Measurements from ENCODE around the gene ARHGEF17. TPM values are rescaled to one million over a fixed set of nuclear protein-coding genes. Genes with fewer than 3 reads are reported as not detected.

The ARHGEF17 gene
- total RNA-seq, 1 donor from 2014 or later = 19.9 TPM

DNA sequence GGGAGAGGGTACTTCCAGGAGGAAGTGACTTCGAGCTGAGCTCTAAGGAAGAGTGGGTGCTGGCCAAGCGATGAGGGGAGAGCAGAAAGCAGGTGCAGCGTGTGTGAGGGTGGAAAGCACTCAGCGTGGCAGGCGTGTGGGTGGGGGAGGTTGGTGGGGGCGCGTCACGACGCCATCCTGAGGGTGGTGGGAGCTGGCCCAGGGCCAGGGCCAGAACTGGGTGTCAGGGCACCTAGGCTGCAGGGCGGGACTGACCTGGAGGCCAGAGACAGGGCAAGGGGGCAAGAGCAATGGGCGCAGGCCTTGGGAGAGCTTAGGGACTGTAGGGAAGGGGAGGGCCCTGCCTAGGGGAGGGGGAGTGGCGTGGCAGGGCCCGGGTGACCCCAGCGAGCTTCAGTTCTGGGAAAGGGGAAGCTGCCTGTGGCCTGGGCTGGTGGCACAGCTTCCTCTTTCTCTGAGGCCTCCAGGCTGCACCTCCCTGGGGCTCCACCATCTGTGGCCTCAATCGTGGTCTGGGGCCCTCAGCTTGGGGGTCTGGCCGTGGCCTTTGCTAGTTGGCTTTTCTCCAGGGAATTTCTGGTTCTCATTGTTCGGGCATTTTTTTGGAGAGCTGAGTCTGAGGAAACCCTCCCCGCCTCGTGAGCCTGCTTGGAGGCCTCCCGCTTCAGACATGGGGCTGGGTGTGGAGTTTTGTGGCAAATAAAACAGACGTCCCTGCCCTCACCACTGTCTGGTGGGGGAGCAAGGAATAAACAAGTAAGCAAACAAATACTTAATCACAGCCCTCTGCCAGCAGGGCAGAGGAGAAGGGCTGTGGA lies 77.0 kb downstream of the ARHGEF17 start:
- Mint-ChIP-seq H3K27me3 (ENCODE audit: insufficient read depth, low read depth) (peaks cover 11% of the 10 kb centered on the region), H3K36me3 (no peaks in the 10 kb centered on the region), H3K4me1 (peaks cover 50% of the 10 kb centered on the region), H3K4me3 (peak overlapping the region; percentile 50), H3K27ac (no peak overlapping the region), H3K9me3 (no peaks in the 10 kb centered on the region)
- Histone ChIP-seq H3K9me3 (ENCODE audit: low read depth) (no peaks in the 10 kb centered on the region), H4K20me1 (ENCODE audit: low read depth) (peaks cover 94% of the 10 kb centered on the region), H3K4me3 (no peak overlapping the region), H2AFZ (replicated peaks) (no peak overlapping the region), H3K4me1 (peaks cover 19% of the 10 kb centered on the region), H3F3A (ENCODE audit: low read depth) (no peaks in the 10 kb centered on the region), H3K4me2 (no peak overlapping the region), H3K27me3 (no peaks in the 10 kb centered on the region), H3K36me3 (no peaks in the 10 kb centered on the region), H3K9ac (no peak overlapping the region), H3K27ac (no peak overlapping the region), H3K79me2 (ENCODE audit: low read depth) (peaks cover 32% of the 10 kb centered on the region)
- no peak for DNase-seq (ENCODE audit: low spot score)
- TF ChIP-seq EZH2phosphoT487 (IDR thresholded peaks at IDR 0.05) = no peak
- TF ChIP-seq, protein P1, sequence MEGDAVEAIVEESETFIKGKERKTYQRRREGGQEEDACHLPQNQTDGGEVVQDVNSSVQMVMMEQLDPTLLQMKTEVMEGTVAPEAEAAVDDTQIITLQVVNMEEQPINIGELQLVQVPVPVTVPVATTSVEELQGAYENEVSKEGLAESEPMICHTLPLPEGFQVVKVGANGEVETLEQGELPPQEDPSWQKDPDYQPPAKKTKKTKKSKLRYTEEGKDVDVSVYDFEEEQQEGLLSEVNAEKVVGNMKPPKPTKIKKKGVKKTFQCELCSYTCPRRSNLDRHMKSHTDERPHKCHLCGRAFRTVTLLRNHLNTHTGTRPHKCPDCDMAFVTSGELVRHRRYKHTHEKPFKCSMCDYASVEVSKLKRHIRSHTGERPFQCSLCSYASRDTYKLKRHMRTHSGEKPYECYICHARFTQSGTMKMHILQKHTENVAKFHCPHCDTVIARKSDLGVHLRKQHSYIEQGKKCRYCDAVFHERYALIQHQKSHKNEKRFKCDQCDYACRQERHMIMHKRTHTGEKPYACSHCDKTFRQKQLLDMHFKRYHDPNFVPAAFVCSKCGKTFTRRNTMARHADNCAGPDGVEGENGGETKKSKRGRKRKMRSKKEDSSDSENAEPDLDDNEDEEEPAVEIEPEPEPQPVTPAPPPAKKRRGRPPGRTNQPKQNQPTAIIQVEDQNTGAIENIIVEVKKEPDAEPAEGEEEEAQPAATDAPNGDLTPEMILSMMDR (IDR thresholded peaks at IDR 0.05) = no peak
- TF ChIP-seq EZH2 (IDR thresholded peaks at IDR 0.05) = no peak

DNA sequence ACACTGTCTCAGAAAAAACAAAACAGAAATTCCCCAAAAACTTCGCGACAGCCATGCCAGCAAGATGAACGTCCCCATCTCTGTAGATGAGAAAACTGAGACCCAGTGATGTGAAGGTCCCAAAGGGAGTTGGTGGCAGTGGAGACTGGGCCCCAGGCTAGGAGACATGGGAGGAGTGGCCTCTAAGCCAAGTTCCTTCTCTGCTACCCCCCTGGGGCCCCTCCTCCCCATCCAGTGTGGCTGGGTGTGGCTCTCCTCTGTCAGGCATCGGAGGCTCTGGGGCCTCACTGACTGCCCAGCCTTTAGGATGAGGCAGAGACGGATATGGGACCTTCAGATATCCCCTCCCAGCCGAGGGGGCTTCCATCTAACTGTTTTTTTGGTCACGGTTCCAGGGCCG lies 77.9 kb downstream of the ARHGEF17 start:
- peaks cover 50% of the 10 kb centered on the region for H3K4me1 Mint-ChIP-seq
- H3K4me1 ChIP-seq = peaks cover 19% of the 10 kb centered on the region
- no peak overlapping the region for H3K4me3 Mint-ChIP-seq
- H3K27ac ChIP-seq = no peak overlapping the region
- no peaks in the 10 kb centered on the region for H3K27me3 ChIP-seq
- H3K79me2 ChIP-seq (ENCODE audit: low read depth) = peaks cover 28% of the 10 kb centered on the region
- no peaks in the 10 kb centered on the region for H3K36me3 Mint-ChIP-seq
- DNase-seq (ENCODE audit: low spot score) = no peak
- H3K27me3 Mint-ChIP-seq (ENCODE audit: insufficient read depth, low read depth) = peaks cover 11% of the 10 kb centered on the region
- no peak for TF ChIP-seq EZH2phosphoT487 (IDR thresholded peaks at IDR 0.05)
- H3K36me3 ChIP-seq = no peaks in the 10 kb centered on the region
- H3K9ac ChIP-seq = no peak overlapping the region
- no peak overlapping the region for H2AFZ ChIP-seq (replicated peaks)
- peak overlapping the region; percentile 91 for H3K27ac Mint-ChIP-seq
- H3F3A ChIP-seq (ENCODE audit: low read depth) = no peaks in the 10 kb centered on the region
- no peak overlapping the region for H3K4me2 ChIP-seq
- no peaks in the 10 kb centered on the region for H3K9me3 Mint-ChIP-seq
- no peaks in the 10 kb centered on the region for H3K9me3 ChIP-seq (ENCODE audit: low read depth)
- H3K4me3 ChIP-seq = no peak overlapping the region
- peaks cover 92% of the 10 kb centered on the region for H4K20me1 ChIP-seq (ENCODE audit: low read depth)

DNA sequence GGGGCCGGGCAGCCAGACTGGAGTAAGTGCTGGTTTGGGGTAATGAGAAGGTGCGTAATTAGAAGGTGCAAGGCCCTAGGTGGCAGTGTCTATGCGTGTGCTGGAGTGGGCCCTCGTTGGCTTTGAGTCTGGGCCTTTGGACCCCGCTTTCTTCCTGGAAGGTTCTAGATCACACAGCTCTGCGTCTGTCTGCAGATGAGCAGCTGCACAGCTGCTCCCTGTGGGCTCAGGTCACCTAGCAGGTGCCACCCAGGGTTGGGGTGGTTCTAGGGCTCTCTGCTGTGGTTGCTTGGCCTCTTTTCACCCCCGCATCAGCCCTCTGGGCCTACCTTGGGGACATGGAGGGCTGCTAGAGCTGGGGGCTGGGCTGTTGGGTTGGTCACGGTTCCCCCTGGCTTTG lies 78.5 kb downstream of the ARHGEF17 start:
- Mint-ChIP-seq H3K9me3 (no peaks in the 10 kb centered on the region), H3K4me1 (peaks cover 50% of the 10 kb centered on the region), H3K36me3 (no peaks in the 10 kb centered on the region), H3K27me3 (ENCODE audit: insufficient read depth, low read depth) (peaks cover 15% of the 10 kb centered on the region), H3K27ac (no peak overlapping the region), H3K4me3 (no peak overlapping the region)
- no peak overlapping the region for H2AFZ ChIP-seq (replicated peaks)
- H3K79me2 ChIP-seq (ENCODE audit: low read depth) = peaks cover 28% of the 10 kb centered on the region
- H3K27ac ChIP-seq = no peak overlapping the region
- H3K4me1 ChIP-seq = peaks cover 19% of the 10 kb centered on the region
- no peaks in the 10 kb centered on the region for H3F3A ChIP-seq (ENCODE audit: low read depth)
- no peaks in the 10 kb centered on the region for H3K27me3 ChIP-seq
- DNase-seq (ENCODE audit: low spot score) = no peak
- H4K20me1 ChIP-seq (ENCODE audit: low read depth) = peaks cover 88% of the 10 kb centered on the region
- H3K9ac ChIP-seq = no peak overlapping the region
- H3K4me3 ChIP-seq = no peak overlapping the region
- no peaks in the 10 kb centered on the region for H3K9me3 ChIP-seq (ENCODE audit: low read depth)
- H3K4me2 ChIP-seq = no peak overlapping the region
- TF ChIP-seq EZH2phosphoT487 (IDR thresholded peaks at IDR 0.05) (no peak), EZH2 (IDR thresholded peaks at IDR 0.05) (no peak)
- TF ChIP-seq, protein P1 (IDR thresholded peaks at IDR 0.05) = no peak
- H3K36me3 ChIP-seq = no peaks in the 10 kb centered on the region

All from neural progenitor cell (in vitro differentiated cells).